MCF 10A (cell line): ENCODE data around the gene EEF1AKMT3. TPM values are rescaled to one million over a fixed set of nuclear protein-coding genes. Genes with fewer than 3 reads are reported as not detected.

Experiments used
- BruUV-seq: library from RNA; stranded (reverse); fragments of 400-500 nt; replicated peaks from 2 replicates; lab custom pipeline; 2021; lab: Mats Ljungman, UMichigan
- CTCF ChIA-PET: fragments of 300-600 bp; sonication (Branson Sonifier 250); formaldehyde crosslinking; extraction: SDS; loops from one replicate; lab custom pipeline; 2021; ENCODE audit warnings: antibody characterized with exemption, inconsistent platforms; lab: Yijun Ruan, JAX
- POLR2A ChIA-PET: fragments of 300-600, 350-650 bp; sonication (Branson Sonifier 250); formaldehyde crosslinking; extraction: SDS; loops from one replicate; lab custom pipeline; 2020; ENCODE audit warnings: antibody characterized with exemption, inconsistent platforms; lab: Yijun Ruan, JAX
- DNase-seq: peaks from one replicate; pipeline ENCODE4 v3.0.0-alpha.2; 2018; ENCODE audit not compliant: unreplicated experiment
- H3K27ac Mint-ChIP-seq: one replicate; pipeline ENCODE4 v1.8.0; 2022; ENCODE audit warnings: mild to moderate bottlenecking, low read depth, mixed read lengths; ENCODE audit not compliant: unreplicated experiment
- H3K27me3 Mint-ChIP-seq: one replicate; pipeline ENCODE4 v1.8.0; 2022; ENCODE audit warnings: mixed read lengths; ENCODE audit not compliant: insufficient read depth, unreplicated experiment
- H3K36me3 Mint-ChIP-seq: one replicate; pipeline ENCODE4 v1.8.0; 2022; ENCODE audit warnings: mild to moderate bottlenecking, moderate library complexity, mixed read lengths; ENCODE audit not compliant: insufficient read depth, unreplicated experiment
- H3K4me1 Mint-ChIP-seq: one replicate; pipeline ENCODE4 v1.8.0; 2022; ENCODE audit warnings: mixed read lengths; ENCODE audit not compliant: insufficient read depth, unreplicated experiment
- H3K4me3 Mint-ChIP-seq: one replicate; pipeline ENCODE4 v1.8.0; 2022; ENCODE audit warnings: mild to moderate bottlenecking, moderate library complexity, mixed read lengths; ENCODE audit not compliant: unreplicated experiment
- H3K9me3 Mint-ChIP-seq: one replicate; pipeline ENCODE4 v1.8.0; 2022; ENCODE audit warnings: mixed read lengths; ENCODE audit not compliant: unreplicated experiment
- intact Hi-C: fragments of 100-400 bp; cut with micrococcal nuclease; formaldehyde crosslinking; loops from 2 replicates; pipeline ENCODE4 v1.14.1; 2022
- total RNA-seq: library from RNA; stranded (reverse); gene quantifications from 2 replicates; pipeline ENCODE4 v1.2.3, GENCODE V29; 2022
- TF ChIP-seq, protein P1 (sequence below): fragments of 200-600 bp; IDR thresholded peaks from one replicate; pipeline ENCODE4 v1.8.0; 2022; ENCODE audit warnings: antibody characterized with exemption, mild to moderate bottlenecking; ENCODE audit not compliant: unreplicated experiment

EEF1AKMT3 gene
- total RNA-seq, 1 experiment from 2014 or later, result 8.1 TPM

DNA sequence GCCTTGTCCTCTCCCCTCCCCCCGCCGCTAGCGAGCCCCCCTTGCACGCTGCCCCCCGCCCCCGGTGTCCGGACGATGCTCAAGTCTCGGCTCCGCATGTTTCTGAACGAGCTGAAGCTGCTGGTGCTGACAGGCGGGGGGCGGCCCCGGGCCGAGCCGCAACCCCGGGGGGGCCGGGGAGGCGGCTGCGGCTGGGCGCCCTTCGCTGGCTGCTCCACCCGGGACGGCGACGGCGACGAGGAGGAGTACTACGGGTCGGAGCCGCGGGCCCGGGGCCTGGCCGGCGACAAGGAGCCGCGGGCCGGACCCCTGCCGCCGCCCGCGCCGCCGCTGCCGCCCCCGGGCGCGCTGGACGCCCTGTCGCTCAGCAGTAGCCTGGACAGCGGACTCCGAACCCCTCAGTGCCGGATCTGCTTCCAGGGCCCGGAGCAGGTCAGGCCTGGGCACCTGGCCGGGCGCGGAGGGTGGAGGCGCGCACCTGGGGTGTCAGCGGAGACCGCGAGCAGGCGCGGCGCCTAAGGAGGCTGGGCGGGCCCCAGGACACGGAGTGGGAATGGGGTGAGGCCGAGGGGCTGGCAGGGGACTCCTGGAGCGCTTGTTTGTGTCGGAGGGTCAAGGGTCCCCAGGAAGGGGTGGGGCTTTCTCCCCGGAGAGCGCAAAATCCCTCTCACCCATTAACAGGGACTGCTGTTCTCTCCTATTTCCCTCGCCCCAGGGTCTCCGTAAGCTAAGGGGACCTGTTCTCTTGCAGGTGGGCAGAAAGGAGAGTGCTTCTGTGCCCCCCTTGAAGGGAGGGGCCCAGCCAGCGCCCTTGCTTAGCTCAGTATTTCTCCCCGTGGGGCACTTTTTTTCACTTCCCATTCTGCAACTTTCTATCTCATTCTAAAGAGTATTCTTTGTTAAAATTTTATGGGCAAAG is 16.7 kb upstream of the EEF1AKMT3 start:
- ChIA-PET POLR2A (interaction anchor here (0.7 to 4.1 kb wide), 6 partner anchors 9 to 38 kb away, joined by 3 to 26 read pairs (median 7); partner anchors contain the start of genes CYP27B1, TSFM and TSPAN31), CTCF (interaction anchor here (1.0 to 2.3 kb wide), 6 partner anchors 11 to 38 kb away, joined by 3 to 12 read pairs (median 4); partner anchors contain the start of genes CYP27B1, EEF1AKMT3, METTL1 and TSFM)
- peaks cover 35% of the 10 kb centered on the region for H3K4me1 Mint-ChIP-seq
- H3K27me3 Mint-ChIP-seq, result no peaks in the 10 kb centered on the region
- peak overlapping the region; percentile 73 for H3K4me3 Mint-ChIP-seq
- intact Hi-C loops, result no loop called here
- TF ChIP-seq, protein P1, sequence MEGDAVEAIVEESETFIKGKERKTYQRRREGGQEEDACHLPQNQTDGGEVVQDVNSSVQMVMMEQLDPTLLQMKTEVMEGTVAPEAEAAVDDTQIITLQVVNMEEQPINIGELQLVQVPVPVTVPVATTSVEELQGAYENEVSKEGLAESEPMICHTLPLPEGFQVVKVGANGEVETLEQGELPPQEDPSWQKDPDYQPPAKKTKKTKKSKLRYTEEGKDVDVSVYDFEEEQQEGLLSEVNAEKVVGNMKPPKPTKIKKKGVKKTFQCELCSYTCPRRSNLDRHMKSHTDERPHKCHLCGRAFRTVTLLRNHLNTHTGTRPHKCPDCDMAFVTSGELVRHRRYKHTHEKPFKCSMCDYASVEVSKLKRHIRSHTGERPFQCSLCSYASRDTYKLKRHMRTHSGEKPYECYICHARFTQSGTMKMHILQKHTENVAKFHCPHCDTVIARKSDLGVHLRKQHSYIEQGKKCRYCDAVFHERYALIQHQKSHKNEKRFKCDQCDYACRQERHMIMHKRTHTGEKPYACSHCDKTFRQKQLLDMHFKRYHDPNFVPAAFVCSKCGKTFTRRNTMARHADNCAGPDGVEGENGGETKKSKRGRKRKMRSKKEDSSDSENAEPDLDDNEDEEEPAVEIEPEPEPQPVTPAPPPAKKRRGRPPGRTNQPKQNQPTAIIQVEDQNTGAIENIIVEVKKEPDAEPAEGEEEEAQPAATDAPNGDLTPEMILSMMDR, result no peak
- DNase-seq, result no peak
- BruUV-seq, result no TSS peak
- no peak overlapping the region for H3K27ac Mint-ChIP-seq
- H3K36me3 Mint-ChIP-seq, result peaks cover 22% of the 10 kb centered on the region
- no peaks in the 10 kb centered on the region for H3K9me3 Mint-ChIP-seq

- intact Hi-C loops, result no loop called here
- peaks cover 17% of the 10 kb centered on the region for H3K36me3 Mint-ChIP-seq
- no TSS peak for BruUV-seq
- H3K9me3 Mint-ChIP-seq, result no peaks in the 10 kb centered on the region
- no peak overlapping the region for H3K27ac Mint-ChIP-seq
- TF ChIP-seq, protein P1, result no peak
- H3K4me3 Mint-ChIP-seq, result peak overlapping the region; percentile 73
- H3K27me3 Mint-ChIP-seq, result no peaks in the 10 kb centered on the region
- DNase-seq, result no peak
- ChIA-PET POLR2A (interaction anchor here (0.6 to 4.1 kb wide), 6 partner anchors 8 to 88 kb away, joined by 4 to 26 read pairs (median 7); partner anchors contain the start of genes CYP27B1, TSFM and TSPAN31), CTCF (interaction anchor here (0.6 to 2.3 kb wide), 11 partner anchors 10 to 1289 kb away, joined by 3 to 12 read pairs (median 4); partner anchors contain the start of genes CYP27B1, EEF1AKMT3, METTL1 and TSFM)
- peaks cover 27% of the 10 kb centered on the region for H3K4me1 Mint-ChIP-seq
These were observed 15.7 kb upstream of the EEF1AKMT3 start for GRCh38 chr12:57756406-57757341.

DNA sequence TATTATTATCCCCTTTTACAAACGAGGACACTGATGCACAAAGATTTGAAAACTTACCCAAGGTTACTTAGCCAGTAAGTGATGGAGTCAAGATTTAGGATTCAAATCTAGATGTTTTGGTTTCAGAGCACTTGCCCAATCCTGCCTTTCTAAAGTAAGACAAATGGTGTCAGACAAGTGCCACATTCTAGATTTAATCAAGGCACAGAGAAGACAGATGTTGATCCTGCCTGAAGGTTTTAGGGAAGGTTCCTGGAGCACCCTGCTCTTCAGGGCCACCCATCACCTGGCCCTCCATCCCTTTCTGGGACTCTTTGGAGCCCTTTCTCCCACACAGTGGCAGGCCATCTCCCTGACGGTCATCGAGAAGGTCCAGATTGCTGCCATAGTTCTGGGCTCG is 14.6 kb upstream of the EEF1AKMT3 start:
- DNase-seq, result no peak
- POLR2A ChIA-PET, result interaction anchor here (0.6 to 4.1 kb wide), 2 partner anchors 9 to 86 kb away, joined by 4 to 26 read pairs; partner anchors contain the start of gene CYP27B1
- H3K27me3 Mint-ChIP-seq, result no peaks in the 10 kb centered on the region
- TF ChIP-seq, protein P1, result no peak
- BruUV-seq, result no TSS peak
- no peak overlapping the region for H3K4me3 Mint-ChIP-seq
- intact Hi-C loops, result no loop called here
- peaks cover 13% of the 10 kb centered on the region for H3K36me3 Mint-ChIP-seq
- peaks cover 24% of the 10 kb centered on the region for H3K4me1 Mint-ChIP-seq
- H3K9me3 Mint-ChIP-seq, result no peaks in the 10 kb centered on the region
- CTCF ChIA-PET, result interaction anchor here (0.6 to 2.3 kb wide), 4 partner anchors 9 to 1288 kb away, joined by 3 to 12 read pairs (median 5); partner anchors contain the start of gene CYP27B1
- no peak overlapping the region for H3K27ac Mint-ChIP-seq
